Measurements from ENCODE around the gene GRID1.

Gene GRID1

DNA sequence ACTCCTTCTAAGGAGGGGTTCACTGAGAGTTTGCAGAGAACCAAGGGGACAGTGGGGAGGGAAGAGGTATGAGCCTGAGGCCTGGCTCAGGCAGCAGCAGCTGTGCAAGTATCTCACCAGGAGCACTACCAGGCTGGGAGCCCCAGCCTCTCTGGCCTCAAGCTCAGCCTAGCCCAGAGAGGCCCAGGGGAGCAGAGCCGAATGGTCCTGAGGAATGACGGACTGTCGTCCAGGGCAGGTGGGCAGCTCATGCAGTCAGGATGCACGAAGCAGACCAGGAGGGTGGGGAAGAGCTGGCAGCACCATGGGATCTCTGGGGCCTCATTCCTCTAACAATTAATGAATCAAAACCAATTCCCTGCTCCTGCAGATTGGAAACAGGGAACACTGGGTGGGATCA, 151.5 kb downstream of the GRID1 start:
- no peaks in the 10 kb centered on the region for H3K36me3 ChIP-seq (ENCODE audit: control insufficient read depth in 2 of 2, insufficient read depth in 2 of 2, low read length in 2 of 2)
- H3K9ac ChIP-seq (ENCODE audit: low read depth in 1 of 2, low read length in 2 of 2) = no peak overlapping the region
- no peaks in the 10 kb centered on the region for H3K27me3 ChIP-seq (ENCODE audit: control insufficient read depth in 2 of 2, insufficient read depth in 2 of 2, low read length in 2 of 2)
- no peak overlapping the region for H3K4me3 ChIP-seq (ENCODE audit: low read length in 2 of 2)
- H3K4me1 ChIP-seq (ENCODE audit: control insufficient read depth in 2 of 2, insufficient read depth in 2 of 2, low read length in 2 of 2) = no peaks in the 10 kb centered on the region
- no peak overlapping the region for H3K27ac ChIP-seq (ENCODE audit: low read depth in 2 of 2, low read length in 2 of 2)
- no peaks in the 10 kb centered on the region for H3K9me3 ChIP-seq (ENCODE audit: control insufficient read depth in 2 of 2, low read length in 2 of 2)

GRCh38 chr10:86213148-86213547, 153.4 kb downstream of the GRID1 start:
- no peak overlapping the region for H3K9ac ChIP-seq (ENCODE audit: low read depth in 1 of 2, low read length in 2 of 2)
- no peaks in the 10 kb centered on the region for H3K27me3 ChIP-seq (ENCODE audit: control insufficient read depth in 2 of 2, insufficient read depth in 2 of 2, low read length in 2 of 2)
- no peaks in the 10 kb centered on the region for H3K4me1 ChIP-seq (ENCODE audit: control insufficient read depth in 2 of 2, insufficient read depth in 2 of 2, low read length in 2 of 2)
- H3K36me3 ChIP-seq (ENCODE audit: control insufficient read depth in 2 of 2, insufficient read depth in 2 of 2, low read length in 2 of 2) = no peaks in the 10 kb centered on the region
- no peak overlapping the region for H3K27ac ChIP-seq (ENCODE audit: low read depth in 2 of 2, low read length in 2 of 2)
- no peaks in the 10 kb centered on the region for H3K9me3 ChIP-seq (ENCODE audit: control insufficient read depth in 2 of 2, low read length in 2 of 2)
- no peak overlapping the region for H3K4me3 ChIP-seq (ENCODE audit: low read length in 2 of 2)

DNA sequence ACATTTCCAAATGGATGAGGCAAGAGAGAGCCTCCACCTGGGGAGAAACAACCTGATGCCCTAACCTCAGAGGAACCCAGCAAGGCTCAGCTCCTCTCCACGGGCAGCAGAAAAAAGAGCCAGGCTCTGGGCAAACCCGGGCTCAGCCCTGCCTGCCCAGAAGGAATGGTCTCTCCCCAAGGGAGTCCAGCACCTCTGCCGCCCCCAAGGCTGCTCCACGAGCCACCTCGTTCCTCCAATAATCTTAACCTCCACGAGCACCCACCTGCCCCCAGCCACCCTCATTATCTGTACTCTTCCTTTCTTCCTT, 154.2 kb downstream of the GRID1 start:
- H3K9me3 ChIP-seq (ENCODE audit: control insufficient read depth in 2 of 2, low read length in 2 of 2) = no peaks in the 10 kb centered on the region
- H3K4me3 ChIP-seq (ENCODE audit: low read length in 2 of 2) = no peak overlapping the region
- H3K36me3 ChIP-seq (ENCODE audit: control insufficient read depth in 2 of 2, insufficient read depth in 2 of 2, low read length in 2 of 2) = no peaks in the 10 kb centered on the region
- H3K9ac ChIP-seq (ENCODE audit: low read depth in 1 of 2, low read length in 2 of 2) = no peak overlapping the region
- H3K4me1 ChIP-seq (ENCODE audit: control insufficient read depth in 2 of 2, insufficient read depth in 2 of 2, low read length in 2 of 2) = no peaks in the 10 kb centered on the region
- no peaks in the 10 kb centered on the region for H3K27me3 ChIP-seq (ENCODE audit: control insufficient read depth in 2 of 2, insufficient read depth in 2 of 2, low read length in 2 of 2)
- no peak overlapping the region for H3K27ac ChIP-seq (ENCODE audit: low read depth in 2 of 2, low read length in 2 of 2)

DNA sequence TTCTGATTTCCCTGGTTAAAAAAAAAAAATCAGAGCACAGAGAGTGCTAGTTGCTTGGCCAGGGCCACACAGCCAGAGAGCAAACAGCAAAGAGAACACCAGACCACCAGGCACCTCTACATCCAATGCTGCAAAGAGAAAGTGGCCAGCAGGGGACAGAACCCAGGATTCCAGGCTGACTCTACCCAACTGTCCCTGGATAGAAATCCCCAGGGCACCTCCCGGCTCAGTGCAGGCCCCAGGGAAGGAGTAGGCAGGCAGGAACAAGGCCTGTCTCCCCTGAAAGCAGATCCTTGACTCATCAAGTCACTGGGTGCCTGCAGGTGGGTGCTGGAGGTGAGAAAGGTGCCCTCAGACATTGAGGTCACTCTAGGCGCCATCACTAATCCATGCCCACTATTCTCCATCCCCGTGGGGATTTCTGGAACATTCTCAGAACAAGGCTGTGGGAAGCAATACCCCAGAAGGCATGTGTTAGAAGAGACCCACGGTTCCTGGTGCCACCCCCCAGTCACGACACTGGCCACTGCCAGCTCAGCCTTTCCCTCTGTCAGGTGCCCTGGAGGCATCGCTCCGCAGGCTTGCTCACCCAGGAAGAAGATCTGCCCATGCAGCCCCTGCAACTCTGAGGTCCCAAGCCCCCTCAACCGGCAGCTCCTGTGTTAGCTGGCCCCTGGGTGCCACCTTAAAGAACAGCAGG, 154.8 kb downstream of the GRID1 start:
- Histone ChIP-seq H3K27ac (ENCODE audit: low read depth in 2 of 2, low read length in 2 of 2) (no peak overlapping the region), H3K27me3 (ENCODE audit: control insufficient read depth in 2 of 2, insufficient read depth in 2 of 2, low read length in 2 of 2) (no peaks in the 10 kb centered on the region), H3K36me3 (ENCODE audit: control insufficient read depth in 2 of 2, insufficient read depth in 2 of 2, low read length in 2 of 2) (no peaks in the 10 kb centered on the region), H3K4me1 (ENCODE audit: control insufficient read depth in 2 of 2, insufficient read depth in 2 of 2, low read length in 2 of 2) (no peaks in the 10 kb centered on the region), H3K9ac (ENCODE audit: low read depth in 1 of 2, low read length in 2 of 2) (no peak overlapping the region), H3K9me3 (ENCODE audit: control insufficient read depth in 2 of 2, low read length in 2 of 2) (no peaks in the 10 kb centered on the region), H3K4me3 (ENCODE audit: low read length in 2 of 2) (no peak overlapping the region)

DNA sequence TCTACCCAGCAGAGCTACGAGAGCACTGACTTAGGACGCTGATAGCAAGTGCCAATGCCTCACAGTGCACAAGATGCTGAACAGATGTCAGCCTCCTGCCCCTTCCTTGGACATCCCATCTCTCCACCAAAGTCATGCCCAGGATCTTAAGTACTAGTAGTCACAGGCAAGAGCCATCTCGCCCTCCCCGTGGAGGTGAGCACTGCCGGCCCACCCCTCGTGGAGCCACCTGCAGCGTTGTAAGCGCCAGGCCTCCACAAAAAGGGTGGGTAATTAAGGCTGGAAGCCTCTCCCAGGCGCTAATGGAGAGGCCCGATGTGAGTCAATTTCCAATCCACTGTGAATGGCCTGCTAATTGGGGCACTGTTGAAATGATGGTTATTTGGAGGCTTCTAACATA, 156.2 kb downstream of the GRID1 start:
- Histone ChIP-seq H3K36me3 (ENCODE audit: control insufficient read depth in 2 of 2, insufficient read depth in 2 of 2, low read length in 2 of 2) (no peaks in the 10 kb centered on the region), H3K4me3 (ENCODE audit: low read length in 2 of 2) (no peak overlapping the region), H3K4me1 (ENCODE audit: control insufficient read depth in 2 of 2, insufficient read depth in 2 of 2, low read length in 2 of 2) (no peaks in the 10 kb centered on the region), H3K27me3 (ENCODE audit: control insufficient read depth in 2 of 2, insufficient read depth in 2 of 2, low read length in 2 of 2) (no peaks in the 10 kb centered on the region), H3K9ac (ENCODE audit: low read depth in 1 of 2, low read length in 2 of 2) (no peak overlapping the region), H3K9me3 (ENCODE audit: control insufficient read depth in 2 of 2, low read length in 2 of 2) (no peaks in the 10 kb centered on the region), H3K27ac (ENCODE audit: low read depth in 2 of 2, low read length in 2 of 2) (no peak overlapping the region)

DNA sequence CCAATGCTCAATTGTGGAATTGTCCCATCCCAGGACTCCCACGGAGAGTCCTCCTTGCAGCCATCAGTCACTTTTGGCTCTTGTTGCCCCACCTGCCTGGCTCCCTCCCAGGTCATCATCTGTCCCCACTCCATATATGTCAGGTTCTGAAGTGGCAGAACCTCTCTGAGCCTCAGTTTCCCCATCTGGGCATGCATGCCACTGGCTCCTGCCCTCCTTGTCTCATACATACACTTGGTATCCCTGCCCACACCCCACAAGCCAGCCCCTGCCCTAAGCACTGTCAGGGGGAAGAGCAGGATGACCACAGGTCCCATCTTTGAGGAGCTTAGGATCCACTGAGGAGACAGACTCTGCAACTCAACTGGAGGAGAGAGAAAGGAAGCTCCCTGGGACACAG, 156.9 kb downstream of the GRID1 start:
- Histone ChIP-seq H3K4me1 (ENCODE audit: control insufficient read depth in 2 of 2, insufficient read depth in 2 of 2, low read length in 2 of 2) (no peaks in the 10 kb centered on the region), H3K27ac (ENCODE audit: low read depth in 2 of 2, low read length in 2 of 2) (no peak overlapping the region), H3K27me3 (ENCODE audit: control insufficient read depth in 2 of 2, insufficient read depth in 2 of 2, low read length in 2 of 2) (no peaks in the 10 kb centered on the region), H3K4me3 (ENCODE audit: low read length in 2 of 2) (no peak overlapping the region), H3K36me3 (ENCODE audit: control insufficient read depth in 2 of 2, insufficient read depth in 2 of 2, low read length in 2 of 2) (no peaks in the 10 kb centered on the region), H3K9ac (ENCODE audit: low read depth in 1 of 2, low read length in 2 of 2) (no peak overlapping the region), H3K9me3 (ENCODE audit: control insufficient read depth in 2 of 2, low read length in 2 of 2) (no peaks in the 10 kb centered on the region)

GRCh38 chr10:86207226-86207625, 159.4 kb downstream of the GRID1 start:
- Histone ChIP-seq H3K27ac (ENCODE audit: low read depth in 2 of 2, low read length in 2 of 2) (no peak overlapping the region), H3K9me3 (ENCODE audit: control insufficient read depth in 2 of 2, low read length in 2 of 2) (no peaks in the 10 kb centered on the region), H3K27me3 (ENCODE audit: control insufficient read depth in 2 of 2, insufficient read depth in 2 of 2, low read length in 2 of 2) (no peaks in the 10 kb centered on the region), H3K4me3 (ENCODE audit: low read length in 2 of 2) (no peak overlapping the region), H3K4me1 (ENCODE audit: control insufficient read depth in 2 of 2, insufficient read depth in 2 of 2, low read length in 2 of 2) (no peaks in the 10 kb centered on the region), H3K36me3 (ENCODE audit: control insufficient read depth in 2 of 2, insufficient read depth in 2 of 2, low read length in 2 of 2) (no peaks in the 10 kb centered on the region), H3K9ac (ENCODE audit: low read depth in 1 of 2, low read length in 2 of 2) (no peak overlapping the region)

DNA sequence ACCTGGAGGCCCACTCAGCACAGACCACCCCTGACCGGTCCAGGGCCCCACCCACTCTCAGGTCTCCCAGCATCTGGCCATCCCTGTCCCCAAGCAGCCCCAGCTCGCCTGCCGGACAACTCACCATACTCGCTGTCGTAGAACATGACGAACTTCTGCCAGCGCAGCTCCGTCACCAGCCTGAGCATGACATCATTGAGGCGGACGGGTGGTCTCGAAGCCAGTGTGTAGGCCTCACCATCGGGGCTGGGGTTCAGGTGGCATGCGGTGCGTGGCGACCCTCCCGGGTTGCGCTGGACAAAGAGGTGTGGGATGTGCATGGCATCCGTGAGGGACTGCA, 160.4 kb downstream of the GRID1 start:
- Histone ChIP-seq H3K36me3 (ENCODE audit: control insufficient read depth in 2 of 2, insufficient read depth in 2 of 2, low read length in 2 of 2) (no peaks in the 10 kb centered on the region), H3K9me3 (ENCODE audit: control insufficient read depth in 2 of 2, low read length in 2 of 2) (no peaks in the 10 kb centered on the region), H3K4me1 (ENCODE audit: control insufficient read depth in 2 of 2, insufficient read depth in 2 of 2, low read length in 2 of 2) (no peaks in the 10 kb centered on the region), H3K4me3 (ENCODE audit: low read length in 2 of 2) (no peak overlapping the region), H3K27ac (ENCODE audit: low read depth in 2 of 2, low read length in 2 of 2) (no peak overlapping the region), H3K27me3 (ENCODE audit: control insufficient read depth in 2 of 2, insufficient read depth in 2 of 2, low read length in 2 of 2) (no peaks in the 10 kb centered on the region), H3K9ac (ENCODE audit: low read depth in 1 of 2, low read length in 2 of 2) (no peak overlapping the region)

- no peak overlapping the region for H3K27ac ChIP-seq (ENCODE audit: low read depth in 2 of 2, low read length in 2 of 2)
- no peaks in the 10 kb centered on the region for H3K4me1 ChIP-seq (ENCODE audit: control insufficient read depth in 2 of 2, insufficient read depth in 2 of 2, low read length in 2 of 2)
- H3K9ac ChIP-seq (ENCODE audit: low read depth in 1 of 2, low read length in 2 of 2) = no peak overlapping the region
- H3K27me3 ChIP-seq (ENCODE audit: control insufficient read depth in 2 of 2, insufficient read depth in 2 of 2, low read length in 2 of 2) = no peaks in the 10 kb centered on the region
- no peak overlapping the region for H3K4me3 ChIP-seq (ENCODE audit: low read length in 2 of 2)
- no peaks in the 10 kb centered on the region for H3K36me3 ChIP-seq (ENCODE audit: control insufficient read depth in 2 of 2, insufficient read depth in 2 of 2, low read length in 2 of 2)
- no peaks in the 10 kb centered on the region for H3K9me3 ChIP-seq (ENCODE audit: control insufficient read depth in 2 of 2, low read length in 2 of 2)
Measured at GRCh38 chr10:86205306-86206239, 161.0 kb downstream of the GRID1 start.

DNA sequence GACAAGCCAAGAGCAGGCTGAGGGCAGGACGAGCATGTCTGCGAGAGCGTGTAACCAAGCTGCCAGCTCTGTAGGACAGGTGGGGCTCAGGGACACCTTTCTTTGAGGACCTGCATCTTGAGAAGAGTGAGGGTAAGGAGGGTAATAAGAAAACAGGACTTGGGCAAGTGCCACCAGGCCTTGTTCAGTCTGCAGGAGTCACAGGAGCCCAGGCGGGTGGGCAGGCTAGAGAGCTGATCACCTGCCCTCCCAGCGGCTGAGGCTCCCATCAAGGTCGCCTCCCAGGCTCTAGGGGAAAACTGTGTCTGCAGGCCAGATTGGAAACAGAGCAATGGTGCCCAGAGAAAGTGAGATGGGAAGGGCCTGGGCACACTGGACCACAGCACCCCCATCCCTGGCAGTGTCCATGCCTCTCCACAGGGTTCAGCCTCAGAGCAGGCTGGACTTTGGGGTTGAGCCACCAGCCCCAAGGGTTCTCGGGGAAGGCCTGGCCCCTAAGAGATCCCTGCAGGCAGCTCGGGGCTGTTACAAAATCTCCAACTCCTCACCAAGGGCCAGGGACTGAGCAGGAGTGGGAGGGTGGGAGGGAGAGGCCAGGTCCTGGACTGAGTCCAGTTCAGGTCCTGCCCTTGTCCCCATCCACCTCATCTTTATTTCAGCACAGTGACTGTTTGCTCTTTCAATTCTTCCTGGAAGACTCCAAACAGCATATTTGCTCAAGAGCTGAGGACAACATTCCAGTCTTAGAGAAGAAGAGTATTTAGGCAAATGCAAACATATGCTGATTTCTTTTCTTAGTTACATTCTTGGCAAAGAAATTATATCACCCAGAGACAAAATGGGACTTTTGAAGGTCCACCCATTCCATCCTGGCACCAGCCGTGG, 161.9 kb downstream of the GRID1 start:
- Histone ChIP-seq H3K36me3 (ENCODE audit: control insufficient read depth in 2 of 2, insufficient read depth in 2 of 2, low read length in 2 of 2) (no peaks in the 10 kb centered on the region), H3K4me3 (ENCODE audit: low read length in 2 of 2) (no peak overlapping the region), H3K27ac (ENCODE audit: low read depth in 2 of 2, low read length in 2 of 2) (no peak overlapping the region), H3K27me3 (ENCODE audit: control insufficient read depth in 2 of 2, insufficient read depth in 2 of 2, low read length in 2 of 2) (no peaks in the 10 kb centered on the region), H3K9ac (ENCODE audit: low read depth in 1 of 2, low read length in 2 of 2) (no peak overlapping the region), H3K9me3 (ENCODE audit: control insufficient read depth in 2 of 2, low read length in 2 of 2) (no peaks in the 10 kb centered on the region), H3K4me1 (ENCODE audit: control insufficient read depth in 2 of 2, insufficient read depth in 2 of 2, low read length in 2 of 2) (no peaks in the 10 kb centered on the region)
